Adrenal gland (tissue), 5 donors: Measurements from ENCODE around the gene CT45A7.
"Not testable (repeated sequence)": the region's sequence is repeated elsewhere in the genome, so short reads cannot be mapped to it uniquely, and the experiment has no call there.

ENCODE experiments used
- POLR2A ChIP-seq, 2 donors: fragments of 450-650 bp; IDR thresholded peaks; one replicate each; pipeline ENCODE4 v1.6.1; 2017; ENCODE audit warnings: antibody characterized with exemption in 2 of 2, mild to moderate bottlenecking in 2 of 2, moderate library complexity in 1 of 2
- TF ChIP-seq, protein P1 (sequence below), 6 experiments: fragments of 450-650 bp in 4 of 6; fragments of 200-600 bp in 2 of 6; sonication (generic) in 1 of 6; IDR thresholded peaks; 1 replicate in 5 of 6; 2 replicates in 1 of 6; pipeline versions ENCODE4 v1.5.1 to v1.8.0; 2016 to 2021; ENCODE audit warnings: antibody characterized with exemption in 6 of 6, mild to moderate bottlenecking in 2 of 6, moderate library complexity in 1 of 6
- donor health status: DM: no; HTN: no; CAD: no.

DNA sequence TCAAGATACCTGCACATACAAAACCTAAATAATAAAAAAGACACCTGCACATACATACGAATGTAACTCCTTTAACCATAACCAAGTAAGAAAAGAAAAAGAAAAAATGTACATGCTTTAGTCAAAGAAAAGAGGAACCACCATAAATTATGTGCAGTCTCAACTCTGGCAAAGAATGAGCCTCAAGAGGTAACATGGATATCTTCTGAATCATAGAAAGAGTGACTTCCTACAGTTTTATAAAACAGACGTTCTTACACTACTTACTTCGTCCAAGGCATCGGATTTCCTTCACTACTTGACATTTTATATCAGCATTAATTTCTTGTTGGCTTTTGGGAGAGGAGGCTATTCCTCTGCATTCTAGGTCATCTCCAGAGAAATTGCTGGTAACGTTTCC is 45.7 kb upstream of the CT45A7 start:
- TF ChIP-seq, protein P1, sequence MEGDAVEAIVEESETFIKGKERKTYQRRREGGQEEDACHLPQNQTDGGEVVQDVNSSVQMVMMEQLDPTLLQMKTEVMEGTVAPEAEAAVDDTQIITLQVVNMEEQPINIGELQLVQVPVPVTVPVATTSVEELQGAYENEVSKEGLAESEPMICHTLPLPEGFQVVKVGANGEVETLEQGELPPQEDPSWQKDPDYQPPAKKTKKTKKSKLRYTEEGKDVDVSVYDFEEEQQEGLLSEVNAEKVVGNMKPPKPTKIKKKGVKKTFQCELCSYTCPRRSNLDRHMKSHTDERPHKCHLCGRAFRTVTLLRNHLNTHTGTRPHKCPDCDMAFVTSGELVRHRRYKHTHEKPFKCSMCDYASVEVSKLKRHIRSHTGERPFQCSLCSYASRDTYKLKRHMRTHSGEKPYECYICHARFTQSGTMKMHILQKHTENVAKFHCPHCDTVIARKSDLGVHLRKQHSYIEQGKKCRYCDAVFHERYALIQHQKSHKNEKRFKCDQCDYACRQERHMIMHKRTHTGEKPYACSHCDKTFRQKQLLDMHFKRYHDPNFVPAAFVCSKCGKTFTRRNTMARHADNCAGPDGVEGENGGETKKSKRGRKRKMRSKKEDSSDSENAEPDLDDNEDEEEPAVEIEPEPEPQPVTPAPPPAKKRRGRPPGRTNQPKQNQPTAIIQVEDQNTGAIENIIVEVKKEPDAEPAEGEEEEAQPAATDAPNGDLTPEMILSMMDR (IDR thresholded peaks at IDR 0.05) = not testable (repeated sequence)
- TF ChIP-seq POLR2A (IDR thresholded peaks at IDR 0.05) = not testable (repeated sequence)
